ENCODE measurements around the gene HSD11B1.

DNA sequence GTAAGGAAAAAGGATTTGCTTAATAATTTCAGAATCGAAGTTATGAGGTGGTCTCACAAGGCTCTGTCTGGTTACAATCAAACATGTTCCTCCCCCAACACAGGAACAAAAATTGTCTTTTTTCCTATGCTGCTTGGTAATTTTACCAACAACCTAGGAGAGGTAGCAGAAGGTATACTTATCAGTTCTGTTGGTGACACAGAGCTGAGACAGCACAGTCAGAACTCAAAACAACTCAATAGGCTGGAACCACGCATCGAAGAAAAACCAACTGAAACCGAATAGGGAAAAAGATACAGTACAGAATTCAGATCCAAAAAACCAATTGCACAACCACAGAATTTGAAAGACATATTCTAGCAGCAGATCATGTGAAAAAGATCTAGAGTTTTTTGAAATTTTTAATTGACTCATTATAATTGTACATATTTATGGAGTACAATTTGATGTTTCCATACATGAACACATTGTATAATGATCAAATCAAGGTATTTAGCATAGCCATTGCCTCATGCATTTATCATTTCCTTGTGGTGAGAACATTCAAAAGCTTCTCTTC is 25.6 kb upstream of the HSD11B1 start:
- TF ChIP-seq CTCF (IDR thresholded peaks at IDR 0.05) (no peak), POLR2A (IDR thresholded peaks at IDR 0.05) (no peak), EP300 (IDR thresholded peaks at IDR 0.05) (no peak), POLR2AphosphoS5 (IDR thresholded peaks at IDR 0.05) (no peak)
